Upper lobe of right lung (tissue), 1 donor: ENCODE data around the gene AHDC1. TPM values are rescaled to one million over a fixed set of nuclear protein-coding genes. Genes with fewer than 3 reads are reported as not detected.
A peak's percentile ranks its signal among the peaks of the same experiment; 100 is the strongest.

Source experiments
- ATAC-seq: fragments of 200-7000 bp; cut with Tn5 transposase; one replicate; pipeline ENCODE4 v1.9.1; 2020; ENCODE audit warnings: mild to moderate bottlenecking, moderate library complexity
- DNase-seq: peaks from one replicate; pipeline ENCODE4 v3.0.0-alpha.2; 2020
- H3K27ac ChIP-seq: fragments of 200-600 bp; one replicate; pipeline ENCODE4 v1.8.0; 2022
- H3K27me3 ChIP-seq: fragments of 200-600 bp; one replicate; pipeline ENCODE4 v1.8.0; 2022; ENCODE audit warnings: mild to moderate bottlenecking
- H3K36me3 ChIP-seq: fragments of 200-600 bp; one replicate; pipeline ENCODE4 v1.8.0; 2022
- H3K4me1 ChIP-seq: fragments of 200-600 bp; one replicate; pipeline ENCODE4 v1.8.0; 2022
- H3K4me3 ChIP-seq: fragments of 200-600 bp; one replicate; pipeline ENCODE4 v1.8.0; 2022; ENCODE audit warnings: mild to moderate bottlenecking
- H3K9me3 ChIP-seq: fragments of 200-600 bp; one replicate; pipeline ENCODE4 v1.8.0; 2022
- intact Hi-C: fragments of 100-400 bp; cut with DNase I; formaldehyde crosslinking; loops from one replicate; pipeline ENCODE4 v1.11.0; 2022
- total RNA-seq: library from RNA; stranded (reverse); fragmentation: NEBNext Ultra II Directional; extraction: Animal tissue kit (Norgen Biotek cat#: 25700); gene quantifications from one replicate; pipeline ENCODE4 v1.2.1, GENCODE V29; 2021
- TF ChIP-seq, protein P1 (sequence below): fragments of 200-600 bp; IDR thresholded peaks from one replicate; pipeline ENCODE4 v1.8.0; 2022; ENCODE audit warnings: antibody characterized with exemption
- donor health status: DM: no; HTN: yes; CAD: no; lungs with severe emphysema.

AHDC1 gene
- total RNA-seq, 1 donor from 2014 or later = 34.2 TPM

GRCh38 chr1:27568300-27569087 lies 35.5 kb downstream of the AHDC1 start:
- TF ChIP-seq, protein P1, sequence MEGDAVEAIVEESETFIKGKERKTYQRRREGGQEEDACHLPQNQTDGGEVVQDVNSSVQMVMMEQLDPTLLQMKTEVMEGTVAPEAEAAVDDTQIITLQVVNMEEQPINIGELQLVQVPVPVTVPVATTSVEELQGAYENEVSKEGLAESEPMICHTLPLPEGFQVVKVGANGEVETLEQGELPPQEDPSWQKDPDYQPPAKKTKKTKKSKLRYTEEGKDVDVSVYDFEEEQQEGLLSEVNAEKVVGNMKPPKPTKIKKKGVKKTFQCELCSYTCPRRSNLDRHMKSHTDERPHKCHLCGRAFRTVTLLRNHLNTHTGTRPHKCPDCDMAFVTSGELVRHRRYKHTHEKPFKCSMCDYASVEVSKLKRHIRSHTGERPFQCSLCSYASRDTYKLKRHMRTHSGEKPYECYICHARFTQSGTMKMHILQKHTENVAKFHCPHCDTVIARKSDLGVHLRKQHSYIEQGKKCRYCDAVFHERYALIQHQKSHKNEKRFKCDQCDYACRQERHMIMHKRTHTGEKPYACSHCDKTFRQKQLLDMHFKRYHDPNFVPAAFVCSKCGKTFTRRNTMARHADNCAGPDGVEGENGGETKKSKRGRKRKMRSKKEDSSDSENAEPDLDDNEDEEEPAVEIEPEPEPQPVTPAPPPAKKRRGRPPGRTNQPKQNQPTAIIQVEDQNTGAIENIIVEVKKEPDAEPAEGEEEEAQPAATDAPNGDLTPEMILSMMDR = peak; percentile 63
- Histone ChIP-seq H3K27me3 (no peaks in the 10 kb centered on the region), H3K4me3 (peak overlapping the region; percentile 39), H3K9me3 (no peaks in the 10 kb centered on the region), H3K4me1 (peaks cover 85% of the 10 kb centered on the region), H3K36me3 (no peaks in the 10 kb centered on the region), H3K27ac (peak overlapping the region; percentile 65)
- intact Hi-C loops = no loop called here
- peak; percentile 94 for ATAC-seq
- peak; percentile 98 for DNase-seq

- H3K4me3 ChIP-seq = peak overlapping the region; percentile 39
- peak overlapping the region; percentile 0 for H3K27ac ChIP-seq
- ATAC-seq = no peak
Observed at GRCh38 chr1:27567971-27568299, 36.0 kb downstream of the AHDC1 start.

DNA sequence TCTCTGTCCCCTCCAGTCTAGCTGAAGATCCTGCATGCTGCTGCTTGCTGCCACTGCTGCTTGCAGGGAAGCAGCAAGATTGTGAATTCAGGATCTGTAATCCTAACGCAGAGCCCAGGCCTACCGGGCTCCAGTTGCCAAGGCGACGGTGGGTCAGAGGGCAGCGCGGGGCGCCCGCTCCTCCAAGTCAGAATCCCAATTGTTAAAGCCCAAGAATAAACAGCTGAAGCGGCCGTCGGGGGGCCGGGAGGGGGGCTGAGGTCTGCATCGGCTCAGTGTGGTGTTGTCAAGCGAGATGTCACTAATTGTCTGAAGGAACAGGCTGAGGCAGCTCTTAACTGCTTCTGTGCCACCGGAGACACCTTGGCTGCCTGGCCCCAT lies 36.8 kb downstream of the AHDC1 start:
- Histone ChIP-seq H3K4me1 (peaks cover 79% of the 10 kb centered on the region), H3K9me3 (no peaks in the 10 kb centered on the region), H3K27me3 (no peaks in the 10 kb centered on the region), H3K36me3 (no peaks in the 10 kb centered on the region), H3K4me3 (no peak overlapping the region), H3K27ac (peak overlapping the region; percentile 36)
- DNase-seq = no peak
- no peak for ATAC-seq
- TF ChIP-seq, protein P1 = no peak
- intact Hi-C loops = no loop called here

More at GRCh38 chr1:27567971-27568299, 36.0 kb downstream of the AHDC1 start:
- H3K4me1 ChIP-seq = peaks cover 83% of the 10 kb centered on the region
- H3K9me3 ChIP-seq = no peaks in the 10 kb centered on the region
- H3K27me3 ChIP-seq = no peaks in the 10 kb centered on the region
- no peaks in the 10 kb centered on the region for H3K36me3 ChIP-seq
- intact Hi-C loops = no loop called here
- no peak for DNase-seq
- TF ChIP-seq, protein P1 = no peak

- Histone ChIP-seq H3K4me3 (no peak overlapping the region), H3K4me1 (peaks cover 81% of the 10 kb centered on the region), H3K27me3 (no peaks in the 10 kb centered on the region), H3K27ac (peak overlapping the region; percentile 36), H3K36me3 (no peaks in the 10 kb centered on the region), H3K9me3 (no peaks in the 10 kb centered on the region)
- TF ChIP-seq, protein P1 = no peak
- DNase-seq = no peak
- no peak for ATAC-seq
- intact Hi-C loops = no loop called here
Observed at GRCh38 chr1:27566462-27567145, 37.3 kb downstream of the AHDC1 start.

DNA sequence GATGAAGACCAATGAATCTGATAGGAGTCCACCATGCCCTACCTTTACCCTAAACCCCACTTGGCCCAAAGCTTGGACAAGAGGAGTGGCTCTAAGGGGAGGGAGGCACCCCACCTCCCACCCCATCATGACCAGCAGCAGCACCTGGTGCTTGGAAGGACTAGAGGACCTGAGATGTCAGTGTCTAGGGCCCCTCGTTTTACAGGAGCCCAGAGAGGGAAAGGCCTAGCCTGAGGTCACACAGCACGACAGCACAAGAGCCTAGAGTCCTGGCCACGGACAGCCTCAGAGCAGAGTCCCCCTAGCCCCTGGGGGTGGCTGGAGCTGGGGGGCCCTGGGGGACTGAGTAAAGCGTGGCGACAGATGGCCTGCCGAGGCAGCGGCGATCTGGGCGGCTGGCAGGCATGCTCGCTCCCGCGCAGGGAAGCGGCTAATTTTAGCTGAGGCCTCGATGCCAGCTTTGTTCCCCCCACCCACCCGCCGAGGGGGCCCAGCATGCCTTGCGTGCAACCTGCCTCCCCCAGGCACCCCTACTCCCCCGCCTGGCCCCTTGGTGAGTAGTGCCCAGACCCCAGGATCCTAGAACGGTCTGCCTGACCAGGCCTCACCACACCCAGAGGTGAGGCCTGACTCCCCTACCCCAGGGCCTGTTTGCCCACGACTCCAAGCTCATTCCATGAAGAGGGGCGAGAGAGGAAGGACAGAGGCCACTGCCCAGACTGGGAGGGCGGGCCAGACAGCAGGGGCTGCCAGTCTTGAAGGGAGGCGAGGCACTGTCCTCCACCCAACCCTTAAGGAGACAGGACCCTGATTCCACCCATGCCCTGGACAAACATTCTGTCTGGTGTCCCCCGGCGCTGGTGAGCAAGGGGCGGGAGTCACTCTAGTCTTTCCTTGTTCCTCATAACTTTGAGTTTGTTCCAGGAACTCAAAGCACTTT lies 39.0 kb downstream of the AHDC1 start:
- DNase-seq = no peak
- H3K27me3 ChIP-seq = no peaks in the 10 kb centered on the region
- no peak for ATAC-seq
- peaks cover 76% of the 10 kb centered on the region for H3K4me1 ChIP-seq
- no peak overlapping the region for H3K4me3 ChIP-seq
- H3K9me3 ChIP-seq = no peaks in the 10 kb centered on the region
- TF ChIP-seq, protein P1 = no peak
- intact Hi-C loops = no loop called here
- H3K27ac ChIP-seq = peak overlapping the region; percentile 56
- H3K36me3 ChIP-seq = no peaks in the 10 kb centered on the region
